Body of pancreas (tissue), 4 donors: Measurements from ENCODE around the gene ATP1B2. TPM values are rescaled to one million over a fixed set of nuclear protein-coding genes. Genes with fewer than 3 reads are reported as not detected.

ENCODE experiments used
- ATAC-seq: fragments of 150-250 bp; one replicate; pipeline ENCODE4 v1.9.1; 2016
- DNase-seq, 4 donors: peaks; one replicate each; pipeline ENCODE4 v3.0.0-alpha.2; 2019
- H3K27ac ChIP-seq, 4 donors: fragments of 200-600 bp; sonication (generic); 1 replicate in 3 of 4; 2 replicates in 1 of 4; pipeline versions ENCODE4 v1.5.1 to v1.6.1; 2016 to 2019; ENCODE audit warnings: mild to moderate bottlenecking in 1 of 4, mixed read lengths in 1 of 4, moderate library complexity in 1 of 4
- H3K27me3 ChIP-seq, 2 donors: fragments of 200-600 bp; sonication (generic); one replicate each; pipeline ENCODE4 v1.6.0; 2016; ENCODE audit warnings: mild to moderate bottlenecking in 1 of 2
- H3K36me3 ChIP-seq, 2 donors: fragments of 200-600 bp; sonication (generic); replicated peaks in 1 of 2; 2 replicates each; pipeline ENCODE4 v1.5.1; 2016; ENCODE audit warnings: low read depth in 2 of 2; ENCODE audit not compliant: insufficient read depth in 1 of 2
- H3K4me1 ChIP-seq: fragments of 200-600 bp; sonication (generic); one replicate; pipeline ENCODE4 v1.6.0; 2016
- H3K4me3 ChIP-seq, 2 donors: fragments of 200-600 bp; sonication (generic); 1 replicate in 1 of 2; 2 replicates in 1 of 2; pipeline ENCODE4 v1.5.1; 2016 to 2019
- H3K9me3 ChIP-seq, 3 donors: fragments of 200-600 bp; sonication (generic); 1 replicate in 2 of 3; 2 replicates in 1 of 3; pipeline ENCODE4 v1.5.1; 2016
- CTCF ChIP-seq, 7 experiments: fragments of 450-650 bp in 4 of 7; fragments of 200-600 bp in 3 of 7; sonication (generic) in 3 of 7; IDR thresholded peaks; one replicate each; pipeline ENCODE4 v1.5.1; 2016 to 2019; ENCODE audit warnings: antibody characterized with exemption in 7 of 7
- POLR2A ChIP-seq, 3 donors: fragments of 450-650 bp; IDR thresholded peaks; one replicate each; pipeline ENCODE4 v1.6.1; 2016; ENCODE audit warnings: antibody characterized with exemption in 3 of 3, mild to moderate bottlenecking in 2 of 3
- WGBS, 2 donors: methylation state at CpG; one replicate each; pipeline ENCODE4 v1.1.5; 2017; 5-methylcytosine and 5-hydroxymethylcytosine counted together
- intact Hi-C: fragments of 100-400 bp; cut with DNase I; formaldehyde crosslinking; loops from one replicate; pipeline ENCODE4 v1.15.1; 2023
- total RNA-seq, 2 donors: library from RNA; depleted of rRNA; stranded (reverse); fragments of >200 nt; gene quantifications; one replicate each; pipeline ENCODE4 v1.1.0, GENCODE V29; 2016

The ATP1B2 gene
- total RNA-seq, 2 donors from 2014 or later, result 0.78 to 1.3 TPM

DNA sequence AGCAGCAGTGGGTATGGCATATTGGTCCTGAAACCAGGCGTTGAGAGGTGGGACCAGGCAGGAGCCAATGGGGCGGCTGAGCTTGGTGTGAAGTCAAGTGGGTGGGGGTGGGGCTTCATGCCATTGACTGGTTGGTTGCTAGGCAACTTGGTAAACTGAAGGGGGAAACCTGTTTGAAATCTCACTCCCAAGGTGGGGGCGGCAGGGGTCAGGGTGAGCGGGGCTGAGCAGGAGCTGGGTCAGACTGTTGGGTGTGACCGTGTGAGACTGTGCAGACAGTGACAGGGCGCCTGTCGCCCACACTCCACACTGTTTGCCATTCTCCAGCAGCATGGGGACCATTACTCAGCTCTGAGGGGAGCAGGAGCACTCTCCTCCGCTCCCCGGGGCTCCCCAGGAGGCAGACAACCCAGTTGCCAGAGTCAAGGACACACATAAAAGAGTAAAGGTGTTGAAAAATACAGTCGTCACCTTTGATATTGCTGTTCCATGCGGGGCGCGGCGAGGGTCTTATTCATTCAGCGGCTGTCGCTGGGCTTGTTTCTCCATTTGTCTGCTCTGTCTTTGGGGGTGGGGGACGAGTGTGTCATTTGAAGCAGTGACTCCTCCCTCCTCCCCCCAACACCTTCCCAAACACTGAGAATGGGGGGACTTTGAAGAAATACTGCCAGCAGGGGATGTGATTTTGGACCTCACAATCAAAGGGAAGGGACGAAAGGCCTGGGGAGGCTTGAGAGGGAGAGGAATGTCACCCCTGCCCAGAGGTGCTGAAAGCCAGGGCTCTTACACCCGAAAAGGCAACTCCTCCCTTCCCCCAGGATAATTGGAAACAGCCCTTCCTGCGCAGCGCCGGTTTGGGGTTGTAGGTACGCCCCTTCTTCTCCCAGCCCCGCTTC, 53.1 kb downstream of the ATP1B2 start:
- ATAC-seq (peak; percentile 39), DNase-seq (peak; percentile 21 to 56 (median 45))
- H3K36me3 ChIP-seq, result no peaks in the 10 kb centered on the region
- no peak overlapping the region for H3K27ac ChIP-seq
- intact Hi-C loops, result no loop called here
- no peak for TF ChIP-seq POLR2A (IDR thresholded peaks at IDR 0.05)
- no peak for TF ChIP-seq CTCF (IDR thresholded peaks at IDR 0.05)
- peaks cover 0 to 21% of the 10 kb centered on the region in 2 donors for H3K27me3 ChIP-seq
- H3K4me3 ChIP-seq, result no peak overlapping the region
- H3K4me1 ChIP-seq, result peaks cover 21% of the 10 kb centered on the region
- no peaks in the 10 kb centered on the region for H3K9me3 ChIP-seq
- 30 to 38% methylated on average over 22 to 24 of the region's 24 CpGs for WGBS, 2 donors

DNA sequence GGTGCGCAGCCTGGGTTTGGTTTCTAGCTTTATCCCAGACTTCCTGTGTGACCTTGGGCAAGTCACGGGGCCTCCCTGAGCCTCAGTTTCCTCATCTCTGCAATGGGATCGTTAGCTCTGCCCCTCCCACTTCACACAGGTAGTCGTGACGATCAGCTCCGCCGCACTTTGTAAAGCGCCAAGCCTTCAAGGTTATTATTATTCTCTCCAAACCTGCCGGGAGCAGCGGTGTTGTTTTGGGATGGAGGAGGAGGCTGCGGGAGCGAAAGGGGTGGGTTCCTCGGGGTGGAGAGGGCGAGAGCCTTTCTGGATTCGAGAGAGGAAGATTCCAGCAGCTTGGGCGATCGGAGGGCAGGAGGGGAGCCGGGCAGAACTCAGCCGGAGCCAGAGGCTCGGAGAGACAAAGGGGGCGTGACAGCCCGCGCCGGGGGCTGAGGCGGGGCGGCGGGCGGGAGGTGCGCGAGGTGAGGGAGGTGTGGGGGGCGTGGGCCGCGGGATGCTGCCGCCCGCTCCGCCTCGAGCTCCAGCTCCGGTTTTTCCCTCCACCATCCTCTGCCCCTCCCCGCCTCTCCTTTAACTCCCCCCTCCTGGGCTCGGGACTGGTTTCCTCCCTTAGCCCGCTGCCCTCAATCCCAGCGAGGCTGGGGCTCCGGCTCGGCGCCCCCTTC, 54.0 kb downstream of the ATP1B2 start, which contains the start of gene EFNB3:
TSS of gene EFNB3 (plus strand) at position 602 of the 668 bp plus-strand sequence. CDS start 397 bp downstream, outside the sequence.
- Histone ChIP-seq H3K36me3 (no peaks in the 10 kb centered on the region), H3K27me3 (peaks cover 0 to 21% of the 10 kb centered on the region in 2 donors), H3K9me3 (no peaks in the 10 kb centered on the region), H3K4me3 (peak within 1 kb of the TSS in 1 of 2 donors; percentile 37), H3K27ac (no peak within 1 kb of the TSS), H3K4me1 (peaks cover 21% of the 10 kb centered on the region)
- peak in 3 of 4 donors; percentile 43 to 47 (median 45) for DNase-seq
- intact Hi-C loops, result no loop called here
- ATAC-seq, result peak; percentile 52
- TF ChIP-seq POLR2A (IDR thresholded peaks at IDR 0.05) (peak in 1 of 3 donors; percentile 14), CTCF (IDR thresholded peaks at IDR 0.05) (no peak)
- WGBS, 2 donors, result 3% methylated on average over 22 to 23 of the region's 45 CpGs

- peaks cover 21% of the 10 kb centered on the region for H3K4me1 ChIP-seq
- H3K36me3 ChIP-seq, result no peaks in the 10 kb centered on the region
- H3K4me3 ChIP-seq, result peak overlapping the region in 1 of 2 donors; percentile 37
- no peak for ATAC-seq
- intact Hi-C loops, result no loop called here
- no peaks in the 10 kb centered on the region for H3K9me3 ChIP-seq
- TF ChIP-seq POLR2A (IDR thresholded peaks at IDR 0.05), result no peak
- no peak for TF ChIP-seq CTCF (IDR thresholded peaks at IDR 0.05)
- no peak for DNase-seq
- peaks cover 0 to 21% of the 10 kb centered on the region in 2 donors for H3K27me3 ChIP-seq
- H3K27ac ChIP-seq, result no peak overlapping the region
- WGBS, 2 donors, result 9 to 15% methylated on average over 18 to 40 of the region's 50 CpGs
Measured at GRCh38 chr17:7705269-7706255, 54.8 kb downstream of the ATP1B2 start.

DNA sequence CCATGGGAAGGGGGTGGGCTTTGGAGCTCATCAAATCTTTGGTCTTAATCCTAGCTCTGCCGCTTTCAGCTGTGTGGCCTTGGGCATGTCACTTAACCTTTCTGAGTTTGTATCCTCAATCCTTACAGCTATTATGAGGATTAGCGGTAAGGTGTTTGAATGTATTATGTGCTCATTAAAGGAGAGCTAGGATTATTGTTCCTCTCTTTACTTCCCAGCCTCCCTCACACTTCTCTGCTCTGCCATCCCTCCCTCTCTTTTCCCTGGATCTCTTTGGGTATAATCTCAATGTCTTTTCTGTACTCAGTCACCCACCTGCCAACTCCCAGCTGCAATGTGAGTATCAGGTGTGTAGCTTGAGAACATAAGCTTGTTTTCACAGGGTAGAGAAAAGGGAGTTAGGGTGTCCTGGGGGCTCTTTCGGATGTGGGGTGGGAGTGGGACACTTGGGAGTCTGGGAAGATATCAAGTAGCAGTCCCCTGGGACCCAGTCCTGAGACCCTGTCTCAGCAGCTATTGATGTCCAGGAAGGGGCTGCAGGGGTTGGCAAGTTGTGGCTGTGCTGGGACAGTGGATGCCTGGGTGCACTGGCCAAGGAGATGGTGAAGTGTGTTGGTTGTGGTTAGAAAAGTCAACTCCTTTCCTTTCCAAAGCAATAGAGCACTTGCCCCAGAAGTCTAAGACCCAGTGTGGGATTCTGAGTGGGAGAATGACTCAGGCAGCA, 56.1 kb downstream of the ATP1B2 start:
- peaks cover 0 to 25% of the 10 kb centered on the region in 2 donors for H3K27me3 ChIP-seq
- H3K27ac ChIP-seq, result no peak overlapping the region
- no peak for ATAC-seq
- intact Hi-C loops, result no loop called here
- no peaks in the 10 kb centered on the region for H3K36me3 ChIP-seq
- TF ChIP-seq CTCF (IDR thresholded peaks at IDR 0.05) (no peak), POLR2A (IDR thresholded peaks at IDR 0.05) (no peak)
- peaks cover 21% of the 10 kb centered on the region for H3K4me1 ChIP-seq
- H3K9me3 ChIP-seq, result no peaks in the 10 kb centered on the region
- no peak overlapping the region for H3K4me3 ChIP-seq
- DNase-seq, result no peak
- WGBS, 2 donors, result 72 to 77% methylated on average over 3 of the region's 3 CpGs
